ENCODE measurements around the gene WDR55.

DNA sequence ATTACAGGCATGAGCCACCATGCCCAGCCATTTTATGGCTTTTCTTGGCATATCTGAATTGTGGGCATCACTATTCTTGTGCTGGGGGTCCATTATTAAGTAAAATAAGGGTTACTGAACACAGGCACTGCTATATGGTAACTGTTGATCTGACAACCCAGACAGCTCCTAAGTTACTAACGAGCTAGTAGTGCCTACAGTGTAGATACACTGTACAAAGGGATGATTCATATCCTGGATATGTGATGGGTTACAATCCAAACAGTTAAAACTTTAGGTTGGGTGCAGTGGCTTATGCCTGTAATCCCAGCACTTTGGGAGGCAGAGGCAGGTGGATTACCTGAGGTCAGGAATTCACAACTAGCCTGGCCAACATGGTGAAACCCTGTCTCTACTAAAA is 36.0 kb upstream of the WDR55 start:
- TF ChIP-seq, protein P1, sequence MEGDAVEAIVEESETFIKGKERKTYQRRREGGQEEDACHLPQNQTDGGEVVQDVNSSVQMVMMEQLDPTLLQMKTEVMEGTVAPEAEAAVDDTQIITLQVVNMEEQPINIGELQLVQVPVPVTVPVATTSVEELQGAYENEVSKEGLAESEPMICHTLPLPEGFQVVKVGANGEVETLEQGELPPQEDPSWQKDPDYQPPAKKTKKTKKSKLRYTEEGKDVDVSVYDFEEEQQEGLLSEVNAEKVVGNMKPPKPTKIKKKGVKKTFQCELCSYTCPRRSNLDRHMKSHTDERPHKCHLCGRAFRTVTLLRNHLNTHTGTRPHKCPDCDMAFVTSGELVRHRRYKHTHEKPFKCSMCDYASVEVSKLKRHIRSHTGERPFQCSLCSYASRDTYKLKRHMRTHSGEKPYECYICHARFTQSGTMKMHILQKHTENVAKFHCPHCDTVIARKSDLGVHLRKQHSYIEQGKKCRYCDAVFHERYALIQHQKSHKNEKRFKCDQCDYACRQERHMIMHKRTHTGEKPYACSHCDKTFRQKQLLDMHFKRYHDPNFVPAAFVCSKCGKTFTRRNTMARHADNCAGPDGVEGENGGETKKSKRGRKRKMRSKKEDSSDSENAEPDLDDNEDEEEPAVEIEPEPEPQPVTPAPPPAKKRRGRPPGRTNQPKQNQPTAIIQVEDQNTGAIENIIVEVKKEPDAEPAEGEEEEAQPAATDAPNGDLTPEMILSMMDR (IDR thresholded peaks at IDR 0.05; ENCODE audit: low read depth, low read length, missing input control): no peak
- TF ChIP-seq RXRA (IDR thresholded peaks at IDR 0.05): no peak
- TF ChIP-seq SP1 (IDR thresholded peaks at IDR 0.05): no peak
- TF ChIP-seq HNF4A (conservative IDR thresholded peaks at IDR 0.05): no peak
- no peak for TF ChIP-seq TAF1 (conservative IDR thresholded peaks at IDR 0.05)
- no peak for TF ChIP-seq RAD21 (IDR thresholded peaks at IDR 0.05)
- TF ChIP-seq, protein P2, sequence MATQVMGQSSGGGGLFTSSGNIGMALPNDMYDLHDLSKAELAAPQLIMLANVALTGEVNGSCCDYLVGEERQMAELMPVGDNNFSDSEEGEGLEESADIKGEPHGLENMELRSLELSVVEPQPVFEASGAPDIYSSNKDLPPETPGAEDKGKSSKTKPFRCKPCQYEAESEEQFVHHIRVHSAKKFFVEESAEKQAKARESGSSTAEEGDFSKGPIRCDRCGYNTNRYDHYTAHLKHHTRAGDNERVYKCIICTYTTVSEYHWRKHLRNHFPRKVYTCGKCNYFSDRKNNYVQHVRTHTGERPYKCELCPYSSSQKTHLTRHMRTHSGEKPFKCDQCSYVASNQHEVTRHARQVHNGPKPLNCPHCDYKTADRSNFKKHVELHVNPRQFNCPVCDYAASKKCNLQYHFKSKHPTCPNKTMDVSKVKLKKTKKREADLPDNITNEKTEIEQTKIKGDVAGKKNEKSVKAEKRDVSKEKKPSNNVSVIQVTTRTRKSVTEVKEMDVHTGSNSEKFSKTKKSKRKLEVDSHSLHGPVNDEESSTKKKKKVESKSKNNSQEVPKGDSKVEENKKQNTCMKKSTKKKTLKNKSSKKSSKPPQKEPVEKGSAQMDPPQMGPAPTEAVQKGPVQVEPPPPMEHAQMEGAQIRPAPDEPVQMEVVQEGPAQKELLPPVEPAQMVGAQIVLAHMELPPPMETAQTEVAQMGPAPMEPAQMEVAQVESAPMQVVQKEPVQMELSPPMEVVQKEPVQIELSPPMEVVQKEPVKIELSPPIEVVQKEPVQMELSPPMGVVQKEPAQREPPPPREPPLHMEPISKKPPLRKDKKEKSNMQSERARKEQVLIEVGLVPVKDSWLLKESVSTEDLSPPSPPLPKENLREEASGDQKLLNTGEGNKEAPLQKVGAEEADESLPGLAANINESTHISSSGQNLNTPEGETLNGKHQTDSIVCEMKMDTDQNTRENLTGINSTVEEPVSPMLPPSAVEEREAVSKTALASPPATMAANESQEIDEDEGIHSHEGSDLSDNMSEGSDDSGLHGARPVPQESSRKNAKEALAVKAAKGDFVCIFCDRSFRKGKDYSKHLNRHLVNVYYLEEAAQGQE (IDR thresholded peaks at IDR 0.05): no peak
- TF ChIP-seq, protein P3, sequence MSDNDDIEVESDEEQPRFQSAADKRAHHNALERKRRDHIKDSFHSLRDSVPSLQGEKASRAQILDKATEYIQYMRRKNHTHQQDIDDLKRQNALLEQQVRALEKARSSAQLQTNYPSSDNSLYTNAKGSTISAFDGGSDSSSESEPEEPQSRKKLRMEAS (IDR thresholded peaks at IDR 0.05): no peak
- TF ChIP-seq EGR1 (IDR thresholded peaks at IDR 0.05; ENCODE audit: low read depth in 2 of 2): no peak
- TF ChIP-seq JUND (IDR thresholded peaks at IDR 0.05): no peak

Data from liver (tissue), 3 donors.